CD14-positive monocyte (primary cell): ENCODE results near the gene PHLPP1. TPM values are rescaled to one million over a fixed set of nuclear protein-coding genes. Genes with fewer than 3 reads are reported as not detected.

ENCODE experiments used
- DNase-seq, 3 donors: peaks; one replicate each; pipeline ENCODE4 v3.0.0-alpha.2; 2011 to 2022
- H2AFZ ChIP-seq: 2 replicates; pipeline ENCODE4 v1.6.0; 2012; ENCODE audit warnings: mild to moderate bottlenecking, low read depth, low read length, inconsistent platforms; ENCODE audit not compliant: insufficient read depth, poor library complexity, severe bottlenecking
- H3K27ac ChIP-seq, 2 donors: 1 replicate in 1 of 2; 2 replicates in 1 of 2; pipeline ENCODE4 v1.5.1; 2012 to 2013; ENCODE audit warnings: low read length in 2 of 2, control low read depth in 1 of 2, inconsistent platforms in 1 of 2, low read depth in 1 of 2, mild to moderate bottlenecking in 1 of 2
- H3K27me3 ChIP-seq, 2 donors: one replicate each; pipeline versions ENCODE4 v1.6.0 to v1.6.1; 2011 to 2013; ENCODE audit warnings: low read length in 2 of 2; ENCODE audit not compliant: control insufficient read depth in 2 of 2, insufficient read depth in 2 of 2
- H3K36me3 ChIP-seq, 2 donors: replicated peaks in 1 of 2; 1 replicate in 1 of 2; 2 replicates in 1 of 2; pipeline versions ENCODE4 v1.5.1 to v1.6.1; 2012 to 2013; ENCODE audit warnings: low read length in 2 of 2, control low read depth in 1 of 2, inconsistent platforms in 1 of 2, mild to moderate bottlenecking in 1 of 2; ENCODE audit not compliant: insufficient read depth in 2 of 2, control insufficient read depth in 1 of 2
- H3K4me1 ChIP-seq, 2 donors: 1 replicate in 1 of 2; 2 replicates in 1 of 2; pipeline versions ENCODE4 v1.5.1 to v1.6.1; 2012 to 2013; ENCODE audit warnings: low read length in 2 of 2, control low read depth in 1 of 2, inconsistent platforms in 1 of 2, mild to moderate bottlenecking in 1 of 2, moderate library complexity in 1 of 2; ENCODE audit not compliant: insufficient read depth in 2 of 2, control insufficient read depth in 1 of 2
- H3K4me2 ChIP-seq: replicated peaks from 2 replicates; pipeline ENCODE3; 2012; ENCODE audit warnings: low read length, moderate library complexity, mild to moderate bottlenecking; ENCODE audit not compliant: poor library complexity, severe bottlenecking; ENCODE audit errors: extremely low read depth
- H3K4me3 ChIP-seq, 3 experiments: fragments of 200-600 bp in 1 of 3; sonication (generic) in 1 of 3; replicated peaks in 1 of 3; 1 replicate in 2 of 3; 2 replicates in 1 of 3; pipeline ENCODE4 v1.5.1; 2011 to 2013; ENCODE audit warnings: low read length in 3 of 3, mild to moderate bottlenecking in 3 of 3, control low read depth in 2 of 3, low read depth in 2 of 3, inconsistent platforms in 1 of 3, moderate library complexity in 1 of 3
- H3K79me2 ChIP-seq: 2 replicates; pipeline ENCODE4 v1.6.0; 2012; ENCODE audit warnings: mild to moderate bottlenecking, control low read depth, inconsistent platforms, low read length, moderate library complexity; ENCODE audit not compliant: insufficient read depth
- H3K9ac ChIP-seq: 2 replicates; pipeline ENCODE4 v1.6.0; 2017; ENCODE audit warnings: low read length, mild to moderate bottlenecking; ENCODE audit not compliant: insufficient read depth, poor library complexity, severe bottlenecking
- H3K9me3 ChIP-seq, 2 donors: replicated peaks in 1 of 2; 1 replicate in 1 of 2; 2 replicates in 1 of 2; pipeline versions ENCODE4 v1.5.1 to v1.6.1; 2012 to 2013; ENCODE audit warnings: low read length in 2 of 2, control low read depth in 1 of 2; ENCODE audit not compliant: control insufficient read depth in 1 of 2, insufficient read depth in 1 of 2
- H4K20me1 ChIP-seq: 2 replicates; pipeline ENCODE4 v1.6.0; 2012; ENCODE audit warnings: mild to moderate bottlenecking, low read length, control low read depth, moderate library complexity; ENCODE audit not compliant: insufficient read depth
- H3K27ac Mint-ChIP-seq, 7 donors: one replicate each; pipeline ENCODE4 v1.8.0; 2020; ENCODE audit warnings: mild to moderate bottlenecking in 7 of 7, mixed read lengths in 7 of 7, moderate library complexity in 6 of 7, inconsistent platforms in 2 of 7
- H3K27me3 Mint-ChIP-seq, 3 donors: one replicate each; pipeline ENCODE4 v1.8.0; 2021 to 2022; ENCODE audit warnings: low read depth in 3 of 3, mild to moderate bottlenecking in 3 of 3, mixed read lengths in 3 of 3, moderate library complexity in 3 of 3, inconsistent platforms in 1 of 3
- H3K36me3 Mint-ChIP-seq, 2 donors: one replicate each; pipeline ENCODE4 v1.8.0; 2020; ENCODE audit warnings: mixed read lengths in 2 of 2, inconsistent platforms in 1 of 2, mild to moderate bottlenecking in 1 of 2
- H3K4me1 Mint-ChIP-seq: one replicate; pipeline ENCODE4 v1.8.0; 2020; ENCODE audit warnings: mild to moderate bottlenecking, mixed read lengths
- H3K4me3 Mint-ChIP-seq, 2 donors: one replicate each; pipeline ENCODE4 v1.8.0; 2020; ENCODE audit warnings: mild to moderate bottlenecking in 2 of 2, mixed read lengths in 2 of 2, moderate library complexity in 1 of 2
- H3K9me3 Mint-ChIP-seq, 7 donors: one replicate each; pipeline ENCODE4 v1.8.0; 2020 to 2022; ENCODE audit warnings: mixed read lengths in 7 of 7, mild to moderate bottlenecking in 6 of 7, moderate library complexity in 6 of 7, inconsistent platforms in 2 of 7
- CTCF ChIP-seq: fragments of 200-600 bp; IDR thresholded peaks from one replicate; pipeline ENCODE4 v1.8.0; 2022; ENCODE audit warnings: antibody characterized with exemption, mild to moderate bottlenecking
- WGBS: methylation state at CpG from one replicate; pipeline ENCODE4 v1.1.5; 2013; ENCODE audit warnings: missing lambda C conversion rate; ENCODE audit not compliant: insufficient coverage; 5-methylcytosine and 5-hydroxymethylcytosine counted together
- intact Hi-C, 2 donors: fragments of 100-400 bp; cut with micrococcal nuclease; formaldehyde crosslinking; loops; one replicate each; pipeline versions ENCODE4 v1.15.0 to v1.15.1; 2023
- polyA plus RNA-seq, 3 donors: library from polyadenylated mRNA; depleted of rRNA in 1 of 3; unstranded in 2 of 3; stranded (reverse) in 1 of 3; fragments of 300-500 nt in 2 of 3; fragments of >200 nt in 1 of 3; fragmentation: Illumina TruSeq in 2 of 3; gene quantifications; 1 replicate in 2 of 3; 2 replicates in 1 of 3; pipeline ENCODE4 v1.2.3, GENCODE V29; 2012 to 2021

PHLPP1 gene
- polyA plus RNA-seq, 3 donors: 0.04 to 2.0 (median 0.55) TPM

GRCh38 chr18:62875323-62875722 lies 160.0 kb downstream of the PHLPP1 start:
- intact Hi-C loops: no loop called here
- no peak overlapping the region for H3K4me3 ChIP-seq
- H3K4me1 Mint-ChIP-seq: no peaks in the 10 kb centered on the region
- H3K27ac ChIP-seq: no peak overlapping the region
- no peak overlapping the region for H3K4me3 Mint-ChIP-seq
- no peaks in the 10 kb centered on the region for H3K9me3 ChIP-seq
- H3K9ac ChIP-seq: no peak overlapping the region
- no peak overlapping the region for H3K4me2 ChIP-seq
- no peaks in the 10 kb centered on the region for H3K9me3 Mint-ChIP-seq
- no peak overlapping the region for H2AFZ ChIP-seq
- peaks cover 0 to 4% of the 10 kb centered on the region in 2 donors for H3K36me3 Mint-ChIP-seq
- no peaks in the 10 kb centered on the region for H3K4me1 ChIP-seq
- no peaks in the 10 kb centered on the region for H3K36me3 ChIP-seq
- DNase-seq: no peak
- H3K27ac Mint-ChIP-seq: no peak overlapping the region
- no peaks in the 10 kb centered on the region for H4K20me1 ChIP-seq
- WGBS: no CpG with 5 or more reads among the region's 3 CpGs
- peaks cover 0 to 3% (median 3%) of the 10 kb centered on the region in 3 donors for H3K27me3 Mint-ChIP-seq
- no peaks in the 10 kb centered on the region for H3K79me2 ChIP-seq
- no peak for TF ChIP-seq CTCF
- H3K27me3 ChIP-seq: no peaks in the 10 kb centered on the region

DNA sequence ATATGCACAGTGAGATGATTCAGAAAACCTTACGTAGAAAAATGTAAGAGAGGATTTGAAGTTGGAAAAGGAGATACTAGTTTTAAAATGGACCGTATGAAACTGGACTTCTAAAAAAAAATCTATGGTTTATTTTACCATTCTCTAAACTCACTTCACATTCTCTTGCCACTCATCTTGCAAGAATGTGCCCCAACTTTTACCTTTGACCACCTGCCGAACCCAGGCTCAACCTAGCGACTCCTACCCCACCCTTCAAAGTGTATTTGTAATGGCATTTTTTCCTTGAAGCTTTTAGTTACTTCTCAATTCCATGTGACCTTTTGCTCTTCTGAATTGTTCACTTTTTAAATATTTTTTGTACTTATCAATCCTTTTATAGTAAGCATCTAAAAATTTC lies 160.8 kb downstream of the PHLPP1 start:
- no peak for TF ChIP-seq CTCF
- Histone ChIP-seq H3K36me3 (no peaks in the 10 kb centered on the region), H3K9ac (no peak overlapping the region), H2AFZ (no peak overlapping the region), H3K9me3 (no peaks in the 10 kb centered on the region), H3K27me3 (no peaks in the 10 kb centered on the region), H4K20me1 (no peaks in the 10 kb centered on the region), H3K4me3 (no peak overlapping the region), H3K79me2 (no peaks in the 10 kb centered on the region), H3K27ac (no peak overlapping the region), H3K4me1 (no peaks in the 10 kb centered on the region), H3K4me2 (no peak overlapping the region)
- no peaks in the 10 kb centered on the region for H3K4me1 Mint-ChIP-seq
- no peaks in the 10 kb centered on the region for H3K9me3 Mint-ChIP-seq
- H3K27me3 Mint-ChIP-seq: peaks cover 0 to 3% (median 3%) of the 10 kb centered on the region in 3 donors
- no CpG with 5 or more reads among the region's 4 CpGs for WGBS
- H3K36me3 Mint-ChIP-seq: peaks cover 0 to 4% of the 10 kb centered on the region in 2 donors
- no peak overlapping the region for H3K27ac Mint-ChIP-seq
- intact Hi-C loops: no loop called here
- no peak overlapping the region for H3K4me3 Mint-ChIP-seq
- no peak for DNase-seq
